A549 (cell line): ENCODE results near the gene SRPK1. TPM values are rescaled to one million over a fixed set of nuclear protein-coding genes. Genes with fewer than 3 reads are reported as not detected.

Experiments used
- ATAC-seq, 2 experiments: fragments of 200-7000 bp in 1 of 2; fragments of >200 bp in 1 of 2; cut with Nextera tagmentation in 1 of 2; cut with Tn5 transposase in 1 of 2; 3 replicates each; pipeline versions ENCODE4 v1.8.0 to v1.9.1; 2018 to 2020; ENCODE audit warnings: mild to moderate bottlenecking in 1 of 2, moderate library complexity in 1 of 2
- CTCF ChIA-PET: fragments of 300-600 bp; sonication (Branson Sonifier 250); formaldehyde crosslinking; extraction: SDS; loops from one replicate; lab custom pipeline; 2021; ENCODE audit warnings: antibody characterized with exemption, inconsistent platforms; lab: Yijun Ruan, JAX
- POLR2A ChIA-PET: fragments of 350-600 bp; formaldehyde crosslinking; extraction: SDS; loops from one replicate; lab custom pipeline; 2021; ENCODE audit warnings: antibody characterized with exemption, inconsistent platforms; lab: Yijun Ruan, JAX
- DNase-seq, 2 experiments: peaks; one replicate each; pipeline versions ENCODE4 v3.0.0 to v3.0.0-alpha.2; 2011 to 2016; ENCODE audit warnings: low read depth in 1 of 2, low spot score in 1 of 2
- FAIRE-seq: peaks from 2 replicates; lab custom pipeline; 2011; peaks lifted over from hg19 to GRCh38; lab: Jason Lieb, UNC
- H3K27ac ChIP-seq, 2 experiments: fragments of >200 bp; sonication (Bioruptor Twin); formaldehyde crosslinking; 3 replicates each; pipeline ENCODE4 v1.5.1; 2016 to 2017
- H3K4me1 ChIP-seq: fragments of >200 bp; sonication (Bioruptor Twin); formaldehyde crosslinking; 3 replicates; pipeline ENCODE4 v1.6.1; 2016
- H3K4me2 ChIP-seq: fragments of >200 bp; sonication (Bioruptor Twin); formaldehyde crosslinking; 3 replicates; pipeline ENCODE4 v1.6.1; 2016
- H3K4me3 ChIP-seq: fragments of >200 bp; sonication (Bioruptor Twin); formaldehyde crosslinking; 3 replicates; pipeline ENCODE4 v1.5.1; 2016
- H3K9me3 ChIP-seq: fragments of >200 bp; sonication (Bioruptor Twin); formaldehyde crosslinking; 3 replicates; pipeline ENCODE4 v1.6.1; 2016
- BHLHE40 ChIP-seq: IDR thresholded peaks from 2 replicates; pipeline ENCODE4 v1.6.1; 2012; ENCODE audit warnings: low read depth, low read length, inconsistent platforms
- CHD4 ChIP-seq: fragments of 200-600 bp; sonication (generic); IDR thresholded peaks from 2 replicates; pipeline ENCODE4 v1.6.1; 2016; ENCODE audit warnings: antibody characterized with exemption, mild to moderate bottlenecking, borderline replicate concordance
- EHMT2 ChIP-seq: fragments of 200-600 bp; sonication (generic); IDR thresholded peaks from 2 replicates; pipeline ENCODE4 v1.6.1; 2016; ENCODE audit warnings: antibody characterized with exemption, low read depth, mild to moderate bottlenecking, moderate library complexity
- ESRRA ChIP-seq: fragments of 150-350 bp; IDR thresholded peaks from 2 replicates; pipeline ENCODE4 v1.6.1; 2014; ENCODE audit warnings: mild to moderate bottlenecking, low read length, borderline replicate concordance
- HMGXB4 ChIP-seq: fragments of 250-450 bp; sonication (Bioruptor Pico); IDR thresholded peaks from 2 replicates; pipeline ENCODE4 v1.5.0; 2021; ENCODE audit warnings: mild to moderate bottlenecking, moderate library complexity, borderline replicate concordance
- KDM5A ChIP-seq: fragments of 200-600 bp; sonication (generic); IDR thresholded peaks from 2 replicates; pipeline ENCODE4 v1.6.1; 2016; ENCODE audit warnings: antibody characterized with exemption, mild to moderate bottlenecking
- MAFK ChIP-seq: fragments of 450-650 bp; IDR thresholded peaks from 2 replicates; pipeline ENCODE4 v1.6.1; 2014; ENCODE audit not compliant: partially characterized antibody
- MAX ChIP-seq: IDR thresholded peaks from 2 replicates; pipeline ENCODE4 v1.6.1; 2012
- MYC ChIP-seq: IDR thresholded peaks from 2 replicates; pipeline ENCODE4 v1.6.1; 2012; ENCODE audit warnings: mild to moderate bottlenecking, inconsistent platforms, low read length, improper control_type of control experiment, borderline replicate concordance
- NFE2L2 ChIP-seq: fragments of 150-350 bp; conservative IDR thresholded peaks from 2 replicates; pipeline ENCODE4 v1.6.1; 2014; ENCODE audit warnings: low read length
- PBX3 ChIP-seq: IDR thresholded peaks from 2 replicates; pipeline ENCODE4 v1.6.1; 2012
- RAD21 ChIP-seq, 2 experiments: fragments of >200 bp in 1 of 2; sonication (Bioruptor Twin) in 1 of 2; formaldehyde crosslinking in 1 of 2; IDR thresholded peaks in 1 of 2; conservative IDR thresholded peaks in 1 of 2; 2 replicates in 1 of 2; 3 replicates in 1 of 2; pipeline ENCODE4 v1.6.1; 2012 to 2018; ENCODE audit warnings: inconsistent platforms in 1 of 2
- RARB ChIP-seq: fragments of 250-450 bp; sonication (Bioruptor Pico); IDR thresholded peaks from 2 replicates; pipeline ENCODE4 v1.8.0; 2021; ENCODE audit warnings: mild to moderate bottlenecking, moderate library complexity
- RNF2 ChIP-seq: fragments of 200-600 bp; sonication (generic); IDR thresholded peaks from 2 replicates; pipeline ENCODE4 v1.6.1; 2016; ENCODE audit warnings: low read depth, mild to moderate bottlenecking, antibody characterized with exemption, moderate library complexity, borderline replicate concordance
- SMC3 ChIP-seq: fragments of >200 bp; sonication (Bioruptor Twin); formaldehyde crosslinking; IDR thresholded peaks from 3 replicates; pipeline ENCODE4 v1.6.1; 2018; ENCODE audit warnings: inconsistent platforms
- TP53 ChIP-seq: fragments of 250-450 bp; sonication (Bioruptor Pico); IDR thresholded peaks from 2 replicates; pipeline ENCODE4 v1.5.0; 2021; ENCODE audit warnings: mild to moderate bottlenecking, moderate library complexity
- ZC3H11A ChIP-seq: fragments of 450-650 bp; IDR thresholded peaks from 2 replicates; pipeline ENCODE4 v1.6.1; 2014; ENCODE audit warnings: antibody characterized with exemption, mild to moderate bottlenecking
- WGBS: methylation state at CpG from one replicate; pipeline ENCODE4 v1.1.6; 2017; ENCODE audit errors: missing lambda C conversion rate; 5-methylcytosine and 5-hydroxymethylcytosine counted together
- polyA plus RNA-seq, 4 experiments: library from polyadenylated mRNA; depleted of rRNA in 3 of 4; stranded (reverse); fragments of >200 nt; fragmentation: RNase III in 1 of 4; extraction: RNeasy Plus Mini Kit Qiagen cat#74134 plus additional on column Dnase treatment in 1 of 4; gene quantifications; 2 replicates in 3 of 4; 3 replicates in 1 of 4; pipeline ENCODE4 v1.2.3, GENCODE V29; 2011 to 2017
- TF ChIP-seq, protein P1 (sequence below): fragments of >200 bp; sonication (Bioruptor Twin); formaldehyde crosslinking; IDR thresholded peaks from 3 replicates; pipeline ENCODE4 v1.6.1; 2016
- TF ChIP-seq, protein P2 (sequence below): fragments of 450-650 bp; IDR thresholded peaks from 2 replicates; pipeline ENCODE4 v1.6.1; 2014; ENCODE audit warnings: antibody characterized with exemption

Gene SRPK1
- polyA plus RNA-seq, 2 of the 4 experiments (the other 2 are of a cell fraction) = 46.9 to 65.9 TPM

DNA sequence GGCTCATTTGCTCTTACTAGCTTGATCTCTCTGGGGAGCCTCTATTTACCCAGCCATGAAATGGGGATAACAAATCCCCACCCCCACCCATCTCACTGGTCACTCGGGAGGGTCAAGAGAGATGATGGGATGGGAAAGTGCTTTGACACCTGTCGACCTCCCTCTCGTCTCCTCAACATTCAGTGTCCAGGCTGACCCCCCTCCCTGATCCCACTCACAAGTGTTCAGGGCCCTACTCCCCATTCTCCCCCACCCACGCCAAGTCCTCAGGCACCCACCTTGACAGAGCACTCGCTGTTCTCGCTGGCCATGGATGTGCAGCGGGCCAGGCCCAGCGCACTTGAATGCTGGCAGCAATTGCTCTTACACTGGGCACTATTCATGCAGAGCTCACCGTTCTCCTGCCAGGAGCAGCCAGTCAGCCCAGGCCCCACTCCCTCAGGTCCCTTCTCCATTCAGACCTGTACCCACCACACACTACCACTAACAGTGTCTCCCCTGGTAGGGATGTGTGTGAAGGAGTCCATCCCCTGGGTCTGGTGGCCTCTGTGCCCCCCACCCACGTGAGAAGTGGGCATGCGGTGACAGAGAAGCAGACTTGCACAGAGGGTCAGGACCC lies 125.3 kb downstream of the SRPK1 start:
- DNase-seq (no peak), ATAC-seq (no peak), FAIRE-seq (no peak)
- H3K27ac ChIP-seq = no peak overlapping the region
- ChIA-PET CTCF (interaction anchor here (0.9 kb wide), 1 partner anchor 22 kb away, joined by 3 read pairs; no protein-coding TSS in a partner anchor), POLR2A (no interaction called here)
- no peak overlapping the region for H3K4me2 ChIP-seq
- WGBS = 79% methylated on average over 10 of the region's 11 CpGs
- H3K4me1 ChIP-seq = no peaks in the 10 kb centered on the region
- H3K4me3 ChIP-seq = no peak overlapping the region
- no peak for TF ChIP-seq SMC3
- no peak for TF ChIP-seq MYC
- no peak for TF ChIP-seq EHMT2
- no peak for TF ChIP-seq RNF2
- H3K9me3 ChIP-seq = peaks cover 3% of the 10 kb centered on the region; the same call in 1 of the 3 replicates

- ChIA-PET CTCF (interaction anchor here (0.9 to 1.0 kb wide), 2 partner anchors 21 to 59 kb away, joined by 3 read pairs; no protein-coding TSS in a partner anchor), POLR2A (no interaction called here)
- WGBS = 79% methylated on average over 17 of the region's 17 CpGs
- DNase-seq = peak in 1 of 2 experiments; percentile 18
- no peak overlapping the region for H3K4me3 ChIP-seq
- TF ChIP-seq BHLHE40 (no peak), PBX3 (no peak), ESRRA (no peak), TP53 (CRISPR knock-in tag) (no peak), KDM5A (no peak), MYC (no peak), MAFK (no peak), RAD21 (conservative IDR thresholded peaks at IDR 0.05 in 1 of 2, IDR thresholded peaks at IDR 0.05 in 1 of 2) (no peak), HMGXB4 (CRISPR knock-in tag) (no peak), RARB (CRISPR knock-in tag) (no peak), CHD4 (no peak), MAX (no peak), NFE2L2 (no peak), ZC3H11A (no peak), SMC3 (no peak)
- TF ChIP-seq, protein P1, sequence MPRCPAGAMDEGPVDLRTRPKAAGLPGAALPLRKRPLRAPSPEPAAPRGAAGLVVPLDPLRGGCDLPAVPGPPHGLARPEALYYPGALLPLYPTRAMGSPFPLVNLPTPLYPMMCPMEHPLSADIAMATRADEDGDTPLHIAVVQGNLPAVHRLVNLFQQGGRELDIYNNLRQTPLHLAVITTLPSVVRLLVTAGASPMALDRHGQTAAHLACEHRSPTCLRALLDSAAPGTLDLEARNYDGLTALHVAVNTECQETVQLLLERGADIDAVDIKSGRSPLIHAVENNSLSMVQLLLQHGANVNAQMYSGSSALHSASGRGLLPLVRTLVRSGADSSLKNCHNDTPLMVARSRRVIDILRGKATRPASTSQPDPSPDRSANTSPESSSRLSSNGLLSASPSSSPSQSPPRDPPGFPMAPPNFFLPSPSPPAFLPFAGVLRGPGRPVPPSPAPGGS = no peak
- TF ChIP-seq, protein P2, sequence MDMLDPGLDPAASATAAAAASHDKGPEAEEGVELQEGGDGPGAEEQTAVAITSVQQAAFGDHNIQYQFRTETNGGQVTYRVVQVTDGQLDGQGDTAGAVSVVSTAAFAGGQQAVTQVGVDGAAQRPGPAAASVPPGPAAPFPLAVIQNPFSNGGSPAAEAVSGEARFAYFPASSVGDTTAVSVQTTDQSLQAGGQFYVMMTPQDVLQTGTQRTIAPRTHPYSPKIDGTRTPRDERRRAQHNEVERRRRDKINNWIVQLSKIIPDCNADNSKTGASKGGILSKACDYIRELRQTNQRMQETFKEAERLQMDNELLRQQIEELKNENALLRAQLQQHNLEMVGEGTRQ = no peak
- no peak overlapping the region for H3K4me2 ChIP-seq
- no peak for FAIRE-seq
- ATAC-seq = no peak; a peak in 1 of 6 replicates
- H3K27ac ChIP-seq = no peak overlapping the region
- H3K4me1 ChIP-seq = no peaks in the 10 kb centered on the region
- H3K9me3 ChIP-seq = peaks cover 3% of the 10 kb centered on the region; the same call in 1 of the 3 replicates
Observed at GRCh38 chr6:35794536-35795452, 126.1 kb downstream of the SRPK1 start.
